DMS153 (cell line): ENCODE results near the gene ZFP64.

Experiments
- DNase-seq: peaks from one replicate; lab custom pipeline; 2025; lab: John Stamatoyannopoulos, UW

Gene ZFP64

DNA sequence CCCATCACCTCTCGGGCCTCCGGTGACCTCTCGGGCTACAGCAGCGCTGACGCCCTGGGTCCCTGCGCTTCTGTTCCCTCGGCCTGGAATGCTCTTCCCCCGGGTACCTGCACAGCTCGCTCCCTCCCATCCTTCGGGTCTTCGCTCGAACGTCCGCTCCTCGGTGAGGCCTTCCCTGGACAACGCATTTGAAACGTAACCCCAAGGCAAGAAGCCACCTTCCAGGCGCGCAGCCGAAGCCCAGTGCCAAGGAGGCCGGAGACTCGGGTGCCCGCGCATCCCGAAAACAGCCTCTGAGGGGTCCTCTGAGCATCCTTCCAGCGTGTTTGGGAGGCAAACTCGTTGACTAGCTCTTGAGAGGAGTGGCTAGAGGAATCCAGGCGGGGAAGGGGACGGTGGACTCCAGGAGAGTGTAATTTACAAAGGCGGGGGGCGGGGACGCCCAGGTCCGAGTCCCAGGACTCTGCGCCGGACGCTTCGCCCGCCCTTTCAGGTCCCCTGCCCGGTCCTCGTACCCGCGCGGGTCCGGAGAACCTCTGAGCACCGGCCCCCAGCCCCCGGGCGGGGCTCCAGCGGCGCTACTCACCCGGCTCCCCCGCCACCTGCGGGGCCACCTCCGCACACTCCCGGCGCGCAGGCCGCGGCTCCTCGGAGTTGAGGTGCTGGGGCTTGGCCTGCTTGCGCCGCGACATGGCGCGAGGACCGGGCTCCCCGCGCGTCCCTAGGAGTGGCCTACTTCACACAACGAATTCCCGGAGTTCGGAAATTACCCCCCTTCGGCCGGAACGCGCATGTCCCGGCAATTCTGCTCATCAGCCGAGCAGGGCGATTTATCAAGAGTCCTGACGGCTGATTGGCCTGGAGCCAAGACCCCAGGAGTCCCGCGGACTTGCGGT is 86.8 kb downstream of the ZFP64 start:
- no peak for DNase-seq

DNA sequence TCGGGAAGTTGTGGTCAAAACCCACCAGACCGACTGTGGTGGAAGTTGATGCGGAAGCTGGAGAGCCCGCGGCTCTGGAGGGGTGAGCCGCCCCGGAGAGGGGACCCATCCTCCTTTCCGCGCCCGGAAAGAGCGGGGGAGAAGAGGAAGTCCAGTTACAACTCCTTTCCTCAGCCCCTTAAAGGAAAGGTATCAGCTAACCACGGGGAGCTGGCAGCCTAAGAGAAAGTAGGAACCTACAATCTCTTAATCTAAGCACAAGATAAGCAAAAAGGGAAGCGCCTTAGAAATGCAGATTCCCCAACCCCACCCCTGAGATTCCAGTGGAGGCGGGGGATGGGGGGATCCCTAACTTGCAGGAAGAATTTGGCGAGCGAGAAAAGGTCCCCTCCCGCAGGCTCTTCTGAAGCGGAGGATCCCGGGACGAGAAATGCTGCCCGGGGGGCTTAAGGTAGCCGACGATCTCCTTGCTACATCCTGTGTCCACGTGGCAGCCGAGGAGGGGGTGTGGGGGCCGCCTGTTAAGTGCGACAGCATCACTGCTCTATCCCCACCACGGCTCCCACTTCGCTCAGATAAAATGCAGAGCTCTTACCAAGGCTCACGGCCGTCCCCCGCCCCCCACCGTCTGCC is 87.5 kb downstream of the ZFP64 start:
- no peak for DNase-seq

DNA sequence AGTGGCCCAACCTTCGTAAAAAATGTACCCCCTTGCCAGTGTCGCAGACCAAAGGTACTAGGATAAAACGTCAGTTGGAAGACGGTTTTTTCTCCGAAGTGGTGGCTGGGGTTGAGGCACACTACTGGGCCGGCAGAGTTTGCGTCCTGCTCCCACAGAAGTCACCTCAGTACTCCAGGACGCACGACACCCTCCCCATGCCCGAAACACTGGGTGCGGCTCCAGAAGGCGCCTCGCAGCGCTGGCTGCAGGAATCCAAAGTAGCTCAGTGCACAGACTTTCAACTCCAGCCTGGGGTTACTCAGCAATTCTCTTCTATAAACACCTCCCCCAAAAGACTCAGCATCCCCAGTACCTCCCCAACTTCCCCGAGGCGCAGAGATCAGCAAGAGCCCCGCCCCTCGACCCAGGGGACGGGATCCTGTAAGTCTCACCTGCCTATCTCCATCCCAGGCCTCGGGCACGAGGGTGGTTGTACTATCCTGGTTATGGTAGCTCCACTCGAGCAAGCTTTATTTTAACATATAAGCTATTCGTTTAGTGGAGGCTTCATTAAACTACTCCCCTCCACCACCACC is 88.2 kb downstream of the ZFP64 start:
- DNase-seq, result no peak

DNA sequence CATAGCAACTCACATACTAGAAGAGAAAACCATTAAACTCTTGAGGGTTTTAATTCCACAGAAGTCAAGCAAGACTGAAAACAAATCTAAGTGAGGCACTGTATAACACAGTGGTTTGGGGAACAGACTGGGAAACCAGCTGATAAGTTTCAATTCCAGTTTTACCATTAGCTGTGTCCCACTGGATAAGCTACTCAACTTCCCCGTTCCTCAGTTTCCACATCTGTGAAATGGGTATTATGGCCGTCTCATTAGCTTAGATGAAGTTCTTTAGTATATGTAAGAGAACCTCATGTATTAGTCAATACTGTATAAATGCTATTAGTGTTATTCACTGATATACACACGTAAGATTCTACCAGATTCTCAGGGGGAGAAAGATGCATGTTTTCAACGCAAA is 89.0 kb downstream of the ZFP64 start:
- no peak for DNase-seq

DNA sequence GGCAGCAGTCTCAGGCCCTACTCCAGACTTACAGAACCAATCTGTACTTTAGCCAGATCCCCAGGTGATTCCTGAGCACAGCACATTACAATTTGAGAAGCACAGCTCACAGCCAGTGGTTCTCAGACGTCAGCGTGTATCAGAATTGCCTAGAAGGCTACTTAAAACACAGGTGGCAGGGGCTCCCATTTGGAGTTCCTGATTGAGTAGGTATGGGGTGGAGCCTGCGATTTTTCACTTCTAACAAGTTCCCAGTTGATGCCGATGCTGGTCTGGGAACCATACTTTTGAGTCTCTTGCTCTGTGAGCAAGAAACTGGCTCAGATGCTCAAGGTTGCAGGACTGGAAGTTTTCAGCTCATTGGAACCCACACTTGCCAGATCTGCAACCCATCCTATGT is 89.5 kb downstream of the ZFP64 start:
- no peak for DNase-seq
